K562 (cell line): Measurements from ENCODE around the gene MAP7D1. TPM values are rescaled to one million over a fixed set of nuclear protein-coding genes. Genes with fewer than 3 reads are reported as not detected.

Experiments used
- BRD9 ChIP-seq: fragments of 450-650 bp; IDR thresholded peaks from 2 replicates; pipeline ENCODE4 v1.6.1; 2018; ENCODE audit warnings: low read depth; ENCODE audit not compliant: partially characterized antibody
- CBX1 ChIP-seq: sonication (generic); IDR thresholded peaks from 2 replicates; pipeline ENCODE4 v1.6.1; 2016; ENCODE audit warnings: antibody characterized with exemption, low read depth, mild to moderate bottlenecking
- CTCFL ChIP-seq: IDR thresholded peaks from 2 replicates; pipeline ENCODE4 v1.6.1; 2011; ENCODE audit warnings: borderline replicate concordance, low read depth, mild to moderate bottlenecking, moderate library complexity, low read length; ENCODE audit not compliant: insufficient read depth, poor library complexity, severe bottlenecking
- EHMT2 ChIP-seq: fragments of 450-650 bp; IDR thresholded peaks from 2 replicates; pipeline ENCODE4 v1.6.1; 2018; ENCODE audit warnings: antibody characterized with exemption
- HOXB6 ChIP-seq: fragments of 250-450 bp; sonication (Bioruptor Pico); IDR thresholded peaks from 2 replicates; pipeline ENCODE4 v1.5.1; 2022; ENCODE audit warnings: mild to moderate bottlenecking, borderline replicate concordance
- MEF2D ChIP-seq: conservative IDR thresholded peaks from 2 replicates; pipeline ENCODE4 v1.6.1; 2016; ENCODE audit warnings: low read depth, missing genetic modification characterization, missing compliant biosample characterization
- NFIC ChIP-seq: fragments of 450-650 bp; IDR thresholded peaks from 2 replicates; pipeline ENCODE4 v1.6.1; 2017; ENCODE audit warnings: mild to moderate bottlenecking, inconsistent platforms
- PHF20 ChIP-seq: fragments of 450-650 bp; IDR thresholded peaks from 2 replicates; pipeline ENCODE4 v1.6.1; 2018; ENCODE audit not compliant: partially characterized antibody
- RBM22 ChIP-seq: fragments of 200-400 bp; formaldehyde crosslinking; IDR thresholded peaks from 2 replicates; pipeline ENCODE4 v1.6.1; 2018; ENCODE audit warnings: low read length, low read depth; ENCODE audit not compliant: poor library complexity, severe bottlenecking
- SIX5 ChIP-seq, 2 experiments: IDR thresholded peaks; 2 replicates each; pipeline ENCODE4 v1.6.1; 2011; ENCODE audit warnings: low read length in 2 of 2, borderline replicate concordance in 1 of 2, low read depth in 1 of 2, mild to moderate bottlenecking in 1 of 2, moderate library complexity in 1 of 2; ENCODE audit not compliant: insufficient read depth in 1 of 2
- SMAD3 ChIP-seq: fragments of 450-650 bp; formaldehyde crosslinking; conservative IDR thresholded peaks from 2 replicates; pipeline ENCODE4 v1.4.0; 2020; ENCODE audit warnings: mild to moderate bottlenecking
- SOX6 ChIP-seq: fragments of 450-650 bp; IDR thresholded peaks from 2 replicates; pipeline ENCODE4 v1.6.1; 2014; ENCODE audit warnings: mild to moderate bottlenecking
- ZBTB17 ChIP-seq: fragments of 450-650 bp; formaldehyde crosslinking; IDR thresholded peaks from 2 replicates; pipeline ENCODE4 v1.4.0; 2020; ENCODE audit warnings: mild to moderate bottlenecking
- ZNF12 ChIP-seq: sonication (generic); formaldehyde crosslinking; IDR thresholded peaks from 2 replicates; pipeline ENCODE4 v1.4.0; 2020; ENCODE audit warnings: mild to moderate bottlenecking, missing genetic modification reagents
- ZNF445 ChIP-seq: fragments of 250-450 bp; sonication (Bioruptor Pico); IDR thresholded peaks from 2 replicates; pipeline ENCODE4 v1.4.0; 2020; ENCODE audit warnings: low read depth, mild to moderate bottlenecking, moderate library complexity
- ZNF592 ChIP-seq: fragments of 450-650 bp; IDR thresholded peaks from 2 replicates; pipeline ENCODE4 v1.6.1; 2017; ENCODE audit warnings: antibody characterized with exemption, mild to moderate bottlenecking
- polyA plus RNA-seq, 8 experiments: library from polyadenylated mRNA; depleted of rRNA in 4 of 8; stranded (reverse) in 5 of 8; unstranded in 3 of 8; fragments of >200 nt; fragmentation: Nextera tagmentation in 2 of 8; fragmentation: Illumina TruSeq in 1 of 8; extraction: Ambion mirVana in 2 of 8; extraction: Trizol in 1 of 8; gene quantifications; 2 replicates each; pipeline versions ENCODE4 v1.2.1 to v1.2.3, GENCODE V29; 2011 to 2014; ENCODE audit warnings: inconsistent platforms in 1 of 8, missing spikeins in 1 of 8
- total RNA-seq, 7 experiments: library from RNA; depleted of rRNA in 6 of 7; stranded (reverse); fragments of >200 nt in 6 of 7; fragmentation: Illumina TruSeq in 2 of 7; extraction: Trizol in 2 of 7; gene quantifications; 2 replicates each; pipeline versions ENCODE4 v1.2.1 to v1.2.3, GENCODE V29; 2011 to 2021; ENCODE audit warnings: low replicate concordance in 1 of 7
- TF ChIP-seq, protein P1 (sequence below): fragments of 200-800 bp; sonication (Bioruptor generic); IDR thresholded peaks from 2 replicates; pipeline ENCODE4 v1.6.1; 2017; ENCODE audit warnings: missing genetic modification characterization, missing compliant biosample characterization

The MAP7D1 gene
- total and polyA plus RNA-seq, 9 of the 15 experiments (the other 6 are each of a cell fraction or from before 2014, with no cell fraction given): 3.6 to 108 (median 34.5) TPM

GRCh38 chr1:36187800-36188593 is 32.0 kb downstream of the MAP7D1 start (continued):
- TF ChIP-seq ZNF592 (peak; percentile 70), ZNF12 (CRISPR knock-in tag) (peak; percentile 14; the same call in 1 of the 2 replicates), HOXB6 (CRISPR knock-in tag) (0 out of 2 replicates have a peak, but pooled peaks have one; percentile 62), SOX6 (no peak), ZNF445 (CRISPR knock-in tag) (no peak), MEF2D (tag) (0 out of 2 replicates have a peak, but pooled peaks have one; percentile 42), SMAD3 (CRISPR knock-in tag) (no peak), CBX1 (peak; percentile 30; the same call in 1 of the 2 replicates), NFIC (peak; percentile 32; the same call in 1 of the 2 replicates), ZBTB17 (CRISPR knock-in tag) (peak; percentile 44; the same call in 1 of the 2 replicates), PHF20 (no peak), EHMT2 (peak; percentile 72), SIX5 (IDR thresholded peaks at IDR 0.05; ENCODE audit: borderline replicate concordance in 1 of 2, insufficient read depth in 1 of 2, low read depth in 1 of 2, low read length in 2 of 2) (no peak), BRD9 (peak; percentile 89), RBM22 (no peak), CTCFL (peak; percentile 53)
- TF ChIP-seq, protein P1, sequence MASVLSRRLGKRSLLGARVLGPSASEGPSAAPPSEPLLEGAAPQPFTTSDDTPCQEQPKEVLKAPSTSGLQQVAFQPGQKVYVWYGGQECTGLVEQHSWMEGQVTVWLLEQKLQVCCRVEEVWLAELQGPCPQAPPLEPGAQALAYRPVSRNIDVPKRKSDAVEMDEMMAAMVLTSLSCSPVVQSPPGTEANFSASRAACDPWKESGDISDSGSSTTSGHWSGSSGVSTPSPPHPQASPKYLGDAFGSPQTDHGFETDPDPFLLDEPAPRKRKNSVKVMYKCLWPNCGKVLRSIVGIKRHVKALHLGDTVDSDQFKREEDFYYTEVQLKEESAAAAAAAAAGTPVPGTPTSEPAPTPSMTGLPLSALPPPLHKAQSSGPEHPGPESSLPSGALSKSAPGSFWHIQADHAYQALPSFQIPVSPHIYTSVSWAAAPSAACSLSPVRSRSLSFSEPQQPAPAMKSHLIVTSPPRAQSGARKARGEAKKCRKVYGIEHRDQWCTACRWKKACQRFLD (CRISPR knock-in tag): peak; percentile 63; the same call in 1 of the 2 replicates
